GM18505 (cell line): ENCODE measurements around the gene TRIOBP.
A peak's percentile ranks its signal among the peaks of the same experiment; 100 is the strongest.
"Not testable (repeated sequence)": the region's sequence is repeated elsewhere in the genome, so short reads cannot be mapped to it uniquely, and the experiment has no call there.

Experiments used
- ATAC-seq: cut with Tn5 transposase; IDR thresholded peaks from one replicate; pipeline ENCODE4 v1.9.1; 2021; ENCODE audit not compliant: unreplicated experiment
- POLR2A ChIP-seq: IDR thresholded peaks from 4 replicates; pipeline ENCODE4 v1.6.1; 2011; ENCODE audit warnings: borderline replicate concordance; ENCODE audit not compliant: insufficient read depth, insufficient read length; ENCODE audit errors: extremely low read depth

Gene TRIOBP

DNA sequence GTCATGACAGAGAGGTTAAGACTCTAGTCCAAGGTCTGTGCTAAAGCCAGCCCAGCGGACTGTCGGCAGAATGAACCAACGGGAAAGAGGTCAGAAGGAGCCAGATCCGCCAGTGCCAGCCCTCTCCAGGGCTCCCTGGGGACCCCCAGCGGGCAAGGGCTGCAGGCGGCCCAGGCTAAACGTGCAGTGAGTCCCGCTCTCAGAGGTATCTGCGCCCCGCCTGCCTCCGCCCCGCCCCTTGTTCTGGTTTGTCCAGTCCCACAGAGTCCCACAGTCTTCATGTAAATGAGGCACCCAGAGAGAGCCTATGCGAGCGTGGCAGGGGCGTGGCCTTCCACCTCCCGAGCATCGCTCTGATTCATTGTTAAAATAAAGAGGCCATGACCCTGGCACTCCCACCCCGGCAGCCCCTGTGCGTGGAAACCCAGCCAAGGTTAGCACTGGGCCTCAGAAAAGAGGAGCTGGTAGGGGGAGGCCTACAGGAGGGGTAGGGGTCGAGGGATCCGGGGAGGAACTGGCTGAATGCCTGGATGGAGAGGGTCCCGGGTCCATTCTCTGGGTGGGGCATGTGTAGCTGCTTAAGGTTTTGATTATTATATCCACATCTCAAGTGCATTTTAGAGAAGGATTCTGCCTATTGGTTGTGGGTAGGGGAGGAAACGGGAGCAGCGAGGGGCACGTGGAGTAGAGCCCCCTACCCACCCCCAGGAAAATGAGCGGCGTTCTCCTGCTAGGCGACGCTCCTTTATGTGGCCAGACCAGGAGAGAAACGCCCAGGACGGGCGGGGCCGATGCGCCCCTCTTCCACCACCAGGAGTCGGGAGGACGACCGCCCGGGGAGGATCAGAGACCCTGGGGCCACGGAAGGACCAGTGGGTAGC is at the start of gene TRIOBP:
Gene TRIOBP (plus strand): TSS at position 392 of the 881 bp plus-strand sequence. CDS start 4,318 bp downstream, outside the sequence.
- no peak for TF ChIP-seq POLR2A
- peak; percentile 83 for ATAC-seq

- ATAC-seq, result no peak
- no peak for TF ChIP-seq POLR2A
These were observed 49.5 kb upstream of the TRIOBP start for GRCh38 chr22:37647317-37647716.

DNA sequence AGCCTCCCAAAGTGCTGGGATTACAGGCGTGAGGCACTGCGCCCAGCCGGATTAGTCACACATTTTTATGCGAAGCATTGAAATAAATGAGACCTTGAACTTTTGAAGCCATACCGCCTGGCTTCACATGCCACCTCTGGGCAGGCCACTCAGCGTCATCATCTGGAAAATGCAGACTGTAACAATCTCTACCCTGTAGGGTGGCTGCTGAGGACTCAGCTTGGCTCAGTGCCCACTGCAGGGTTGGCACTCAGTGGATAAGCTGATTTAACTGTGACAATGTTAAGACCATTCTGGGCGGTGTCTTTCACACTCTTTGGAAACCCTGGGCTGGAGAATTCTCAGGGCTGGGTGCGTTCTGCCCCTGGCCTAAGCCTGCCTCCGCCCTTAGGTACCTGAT is 48.9 kb upstream of the TRIOBP start:
- no peak for TF ChIP-seq POLR2A
- ATAC-seq, result no peak

DNA sequence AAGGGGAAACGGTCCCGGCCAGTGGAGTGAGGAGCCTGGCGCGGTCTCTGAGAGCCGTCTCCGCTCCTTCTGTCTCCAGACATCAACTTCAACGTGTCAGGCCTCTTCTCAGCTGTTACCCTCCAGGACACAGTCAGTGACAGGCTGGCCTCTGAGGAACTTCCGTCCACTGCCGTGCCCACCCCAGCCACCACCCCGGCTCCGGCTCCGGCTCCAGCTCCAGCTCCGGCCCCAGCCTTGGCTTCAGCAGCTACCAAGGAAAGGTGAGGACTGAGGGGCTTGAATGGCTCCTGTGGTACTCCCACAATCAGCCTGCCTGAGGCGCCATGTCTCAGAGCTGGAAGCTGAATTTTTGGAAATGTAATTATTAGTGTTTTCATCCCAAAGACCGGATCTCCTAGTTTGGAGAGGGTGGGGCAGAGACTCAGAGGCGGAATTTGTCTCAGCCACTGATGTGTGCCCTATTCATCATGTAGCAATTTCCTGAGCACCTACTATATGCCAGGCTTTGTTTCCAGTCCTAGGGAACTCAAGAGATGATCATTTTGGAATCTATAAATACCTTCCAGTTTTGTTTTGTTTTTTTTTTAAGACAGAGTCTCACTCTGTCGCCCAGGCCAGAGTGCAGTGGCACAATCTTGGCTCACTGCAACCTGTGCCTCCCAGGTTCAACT is 46.2 kb upstream of the TRIOBP start:
- no peak for ATAC-seq
- no peak for TF ChIP-seq POLR2A

DNA sequence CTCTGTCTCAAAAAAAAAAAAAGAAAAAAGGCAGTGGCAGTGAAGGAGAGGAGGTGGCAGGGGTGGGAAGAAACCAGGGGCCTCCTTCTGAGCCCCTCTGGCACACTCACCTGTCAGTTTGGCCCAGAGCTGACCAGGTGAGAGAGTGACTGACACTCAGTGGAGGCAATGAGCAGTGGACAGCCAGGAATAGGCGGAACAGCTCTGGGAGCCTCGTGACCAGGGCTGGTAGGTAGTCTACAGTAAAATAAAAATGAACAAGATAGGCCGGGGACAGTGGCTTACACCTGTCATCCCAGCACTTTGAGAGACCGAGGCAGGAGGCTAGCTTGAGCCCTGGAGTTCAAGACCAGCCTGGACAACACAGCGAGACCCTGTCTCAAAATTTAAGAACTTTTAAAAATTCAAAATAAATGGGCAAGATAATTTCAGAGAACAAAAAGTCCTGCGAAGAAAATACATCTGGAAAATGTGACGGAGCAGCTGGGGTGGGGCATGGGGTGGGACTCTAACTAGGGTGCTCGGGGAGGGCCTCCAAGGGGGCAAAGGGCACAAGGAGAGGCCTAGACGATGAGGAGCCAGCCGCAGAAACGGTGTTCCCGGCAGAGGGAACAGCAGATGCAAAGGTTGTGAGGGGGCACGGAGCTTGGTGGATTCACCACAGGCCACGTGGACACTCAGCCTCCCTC is 42.1 kb upstream of the TRIOBP start:
- ATAC-seq, result no peak
- no peak for TF ChIP-seq POLR2A

DNA sequence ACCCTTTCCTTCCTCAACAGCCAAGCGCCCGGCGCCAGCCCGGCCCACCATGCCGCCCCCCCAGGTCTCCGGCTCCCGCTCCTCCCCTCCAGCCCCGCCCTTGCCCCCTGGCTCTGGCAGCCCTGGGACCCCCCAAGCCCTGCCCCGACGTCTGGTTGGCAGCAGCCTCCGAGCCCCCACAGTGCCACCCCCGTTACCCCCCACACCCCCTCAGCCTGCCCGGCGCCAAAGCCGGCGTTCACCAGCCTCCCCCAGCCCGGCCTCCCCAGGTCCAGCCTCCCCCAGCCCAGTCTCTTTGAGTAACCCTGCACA is 41.6 kb upstream of the TRIOBP start:
- no peak for ATAC-seq
- TF ChIP-seq POLR2A, result no peak

- not testable (repeated sequence) for ATAC-seq
These were observed 40.3 kb upstream of the TRIOBP start for GRCh38 chr22:37656583-37656982.

DNA sequence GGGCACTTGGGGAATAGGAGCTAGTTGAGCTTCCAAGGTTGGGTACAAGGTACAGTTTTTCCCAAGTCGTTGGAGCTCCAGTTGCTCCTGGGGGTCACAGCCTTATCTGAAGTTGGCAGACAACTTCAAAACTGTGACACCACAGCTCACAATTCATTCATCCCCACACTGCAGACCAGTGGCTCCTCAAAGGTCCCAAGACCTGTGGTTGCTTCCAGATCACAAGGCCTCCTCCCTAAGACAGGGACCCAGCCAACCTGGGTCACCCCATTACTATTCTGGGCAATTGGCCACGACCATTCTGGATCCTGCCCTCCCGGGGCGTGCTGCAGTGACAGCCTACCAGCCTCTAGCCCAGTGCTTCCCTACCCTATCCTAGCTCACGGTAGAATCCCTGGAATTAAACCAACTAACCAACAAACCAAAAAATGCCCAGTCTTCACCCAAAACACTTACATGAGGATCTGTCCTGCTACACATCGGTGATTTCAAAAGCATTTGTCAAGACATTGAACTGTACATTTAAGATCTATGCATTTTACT is 39.2 kb upstream of the TRIOBP start:
- no peak for ATAC-seq

GRCh38 chr22:37658133-37659065 is 38.4 kb upstream of the TRIOBP start, which contains the start of gene PDXP:
PDXP (plus strand) TSS chr22:37658723; CDS start chr22:37658783, 60 bp downstream.
- ATAC-seq, result peak; percentile 72
- peak; percentile 81 for TF ChIP-seq POLR2A

More for the DNA sequence above, 39.2 kb upstream of the TRIOBP start:
- peak; percentile 10 for TF ChIP-seq POLR2A

DNA sequence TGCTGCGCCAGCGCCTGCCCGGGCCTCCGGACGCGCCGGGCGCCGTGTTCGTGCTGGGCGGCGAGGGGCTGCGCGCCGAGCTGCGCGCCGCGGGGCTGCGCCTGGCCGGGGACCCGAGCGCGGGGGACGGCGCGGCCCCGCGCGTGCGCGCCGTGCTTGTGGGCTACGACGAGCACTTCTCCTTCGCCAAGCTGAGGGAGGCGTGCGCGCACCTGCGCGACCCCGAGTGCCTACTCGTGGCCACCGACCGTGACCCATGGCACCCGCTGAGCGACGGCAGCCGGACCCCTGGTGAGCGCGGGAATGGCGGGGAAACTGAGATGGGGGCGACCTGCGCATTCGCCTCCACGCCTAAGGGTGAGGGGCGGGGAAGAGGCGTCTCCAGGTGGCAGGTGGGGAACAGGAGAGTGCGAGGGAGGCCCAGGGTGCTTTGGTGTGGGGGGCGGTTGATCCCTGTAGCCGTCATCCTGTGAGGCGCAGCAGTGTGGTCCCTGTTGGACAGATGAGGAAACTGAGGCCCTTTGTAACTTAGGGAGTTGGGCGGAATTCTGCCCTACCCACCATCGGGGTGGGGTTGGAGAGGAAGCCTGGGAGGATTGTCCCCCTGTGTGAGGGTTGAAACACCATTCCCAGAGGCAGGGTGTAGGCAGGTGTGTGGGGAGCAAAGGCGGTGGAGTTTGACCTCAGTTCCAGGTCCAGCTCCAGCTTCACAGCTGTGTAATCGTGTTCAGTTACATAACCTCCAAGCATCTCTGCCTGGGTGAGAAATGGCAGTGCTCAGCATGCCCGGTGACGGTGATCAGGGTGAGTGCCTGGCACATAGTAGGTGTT is 37.6 kb upstream of the TRIOBP start:
- no peak for TF ChIP-seq POLR2A
- peak; percentile 8 for ATAC-seq

DNA sequence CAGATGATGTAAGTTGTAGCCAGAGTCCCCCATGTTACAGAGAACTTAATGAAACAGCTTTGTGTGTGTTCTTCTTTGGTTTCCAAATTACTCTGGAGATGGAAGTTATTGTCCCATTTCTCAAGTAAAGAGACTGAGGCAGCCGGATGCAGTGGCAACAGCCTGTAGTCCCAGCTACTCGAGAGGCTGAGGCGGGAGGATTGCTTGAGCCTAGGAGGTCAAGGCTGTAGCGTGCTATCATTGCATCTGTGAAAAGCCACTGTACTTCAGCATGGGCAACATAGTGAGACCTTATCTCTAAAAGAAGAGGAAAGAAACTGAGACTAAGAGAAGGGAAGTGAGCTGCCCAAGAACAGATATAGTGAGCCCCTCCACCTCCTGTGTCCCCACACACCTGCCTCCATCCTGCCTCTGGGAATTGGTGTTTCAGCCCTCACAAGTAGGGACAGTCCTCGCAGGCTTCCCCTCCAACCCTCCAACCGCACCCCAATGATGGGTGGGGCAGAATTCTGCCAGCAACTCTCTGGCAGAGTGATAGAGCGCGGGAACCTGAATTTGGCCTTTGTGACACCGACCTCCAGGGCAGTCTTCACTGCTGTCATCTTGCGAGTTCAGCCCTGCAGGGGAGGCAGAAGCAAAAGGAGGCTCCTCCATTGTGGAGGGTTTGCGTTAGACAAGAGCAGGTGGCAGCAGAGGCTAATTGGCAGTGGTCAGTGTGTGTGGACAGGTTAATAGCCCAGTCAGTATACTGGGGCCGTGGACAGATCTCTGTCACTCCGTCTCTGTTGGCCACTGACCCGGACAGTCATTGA is 36.7 kb upstream of the TRIOBP start:
- TF ChIP-seq POLR2A, result no peak
- ATAC-seq, result no peak
